ENCODE data around the gene ZNF335.

Gene ZNF335

DNA sequence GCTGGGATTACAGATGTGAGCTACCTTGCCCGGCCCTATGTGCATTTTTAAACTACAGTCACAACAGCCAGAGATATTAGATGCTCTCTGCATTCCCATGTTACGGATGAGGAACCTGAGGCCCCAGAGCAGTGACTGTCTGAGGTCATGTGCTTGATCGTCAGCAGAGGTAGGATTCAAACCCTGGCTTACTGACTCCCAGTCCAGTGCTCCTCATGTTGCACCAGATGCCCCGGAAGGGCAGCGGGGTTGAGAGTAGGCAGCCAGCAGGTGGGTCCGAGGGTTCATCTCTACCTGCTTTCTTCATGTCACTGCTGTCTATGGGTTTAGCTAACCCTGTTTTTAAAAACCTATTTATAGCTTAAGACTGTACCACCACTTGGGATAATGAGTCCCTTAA is 9.3 kb upstream of the ZNF335 start:
- ATAC-seq (ENCODE audit: insufficient read depth, low read depth) (no peak), DNase-seq (no peak)
- no peak for TF ChIP-seq EZH2 (IDR thresholded peaks at IDR 0.05; ENCODE audit: borderline replicate concordance, low read depth, low read length, severe bottlenecking)
- TF ChIP-seq, protein P1, sequence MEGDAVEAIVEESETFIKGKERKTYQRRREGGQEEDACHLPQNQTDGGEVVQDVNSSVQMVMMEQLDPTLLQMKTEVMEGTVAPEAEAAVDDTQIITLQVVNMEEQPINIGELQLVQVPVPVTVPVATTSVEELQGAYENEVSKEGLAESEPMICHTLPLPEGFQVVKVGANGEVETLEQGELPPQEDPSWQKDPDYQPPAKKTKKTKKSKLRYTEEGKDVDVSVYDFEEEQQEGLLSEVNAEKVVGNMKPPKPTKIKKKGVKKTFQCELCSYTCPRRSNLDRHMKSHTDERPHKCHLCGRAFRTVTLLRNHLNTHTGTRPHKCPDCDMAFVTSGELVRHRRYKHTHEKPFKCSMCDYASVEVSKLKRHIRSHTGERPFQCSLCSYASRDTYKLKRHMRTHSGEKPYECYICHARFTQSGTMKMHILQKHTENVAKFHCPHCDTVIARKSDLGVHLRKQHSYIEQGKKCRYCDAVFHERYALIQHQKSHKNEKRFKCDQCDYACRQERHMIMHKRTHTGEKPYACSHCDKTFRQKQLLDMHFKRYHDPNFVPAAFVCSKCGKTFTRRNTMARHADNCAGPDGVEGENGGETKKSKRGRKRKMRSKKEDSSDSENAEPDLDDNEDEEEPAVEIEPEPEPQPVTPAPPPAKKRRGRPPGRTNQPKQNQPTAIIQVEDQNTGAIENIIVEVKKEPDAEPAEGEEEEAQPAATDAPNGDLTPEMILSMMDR (IDR thresholded peaks at IDR 0.05; ENCODE audit: borderline replicate concordance, extremely low read depth, low read length, poor library complexity, severe bottlenecking): no peak
- no peak overlapping the region for H3K4me2 ChIP-seq (ENCODE audit: insufficient read depth, low read length)
- H3K36me3 ChIP-seq (ENCODE audit: insufficient read depth, low read length): no peaks in the 10 kb centered on the region
- H3K4me1 ChIP-seq (ENCODE audit: insufficient read depth, low read length): no peaks in the 10 kb centered on the region
- no peak overlapping the region for H3K9ac ChIP-seq (ENCODE audit: low read depth, low read length)
- H3K27me3 ChIP-seq (ENCODE audit: insufficient read depth, low read length, poor library complexity): peaks cover 4% of the 10 kb centered on the region
- no peaks in the 10 kb centered on the region for H3K9me3 ChIP-seq (ENCODE audit: insufficient read depth, low read length, severe bottlenecking)
- no peak overlapping the region for H2AFZ ChIP-seq (ENCODE audit: low read depth, low read length)
- no peak overlapping the region for H3K27ac ChIP-seq (ENCODE audit: low read length)
- no peaks in the 10 kb centered on the region for H3K79me2 ChIP-seq (ENCODE audit: insufficient read depth, low read length)
- H3K4me3 ChIP-seq (ENCODE audit: low read depth in 1 of 2, low read length in 2 of 2): no peak overlapping the region
- no peaks in the 10 kb centered on the region for H4K20me1 ChIP-seq (ENCODE audit: insufficient read depth, low read length)

DNA sequence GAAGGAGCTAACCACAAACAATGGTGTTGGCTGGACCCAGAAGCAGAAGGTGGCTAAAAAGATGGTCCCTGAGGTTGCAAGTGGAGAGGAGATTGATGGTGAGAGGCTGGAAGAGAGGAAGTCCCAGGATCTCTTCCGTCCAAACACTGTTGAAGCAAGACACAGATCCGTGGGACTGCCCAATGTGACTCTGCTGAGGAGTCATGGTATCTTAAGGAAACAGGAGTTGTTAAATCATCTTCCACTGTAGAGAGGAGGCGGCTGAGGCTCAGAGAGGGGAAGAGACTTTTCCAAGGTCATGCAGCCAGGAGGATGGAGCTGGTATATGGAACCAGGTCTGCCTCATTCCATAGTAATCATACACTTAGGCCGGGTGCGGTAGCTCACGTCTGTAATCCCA is 4.1 kb upstream of the ZNF335 start:
- ATAC-seq (ENCODE audit: insufficient read depth, low read depth): no peak
- Histone ChIP-seq H3K4me3 (ENCODE audit: low read depth in 1 of 2, low read length in 2 of 2) (no peak overlapping the region), H2AFZ (ENCODE audit: low read depth, low read length) (no peak overlapping the region), H4K20me1 (ENCODE audit: insufficient read depth, low read length) (no peaks in the 10 kb centered on the region), H3K9ac (ENCODE audit: low read depth, low read length) (no peak overlapping the region), H3K27ac (ENCODE audit: low read length) (no peak overlapping the region), H3K4me1 (ENCODE audit: insufficient read depth, low read length) (peaks cover 12% of the 10 kb centered on the region), H3K27me3 (ENCODE audit: insufficient read depth, low read length, poor library complexity) (peaks cover 4% of the 10 kb centered on the region), H3K4me2 (ENCODE audit: insufficient read depth, low read length) (no peak overlapping the region), H3K36me3 (ENCODE audit: insufficient read depth, low read length) (no peaks in the 10 kb centered on the region; the same call in 1 of the 2 replicates), H3K9me3 (ENCODE audit: insufficient read depth, low read length, severe bottlenecking) (no peaks in the 10 kb centered on the region), H3K79me2 (ENCODE audit: insufficient read depth, low read length) (peaks cover 6% of the 10 kb centered on the region)
- no peak for DNase-seq
- no peak for TF ChIP-seq EZH2 (IDR thresholded peaks at IDR 0.05; ENCODE audit: borderline replicate concordance, low read depth, low read length, severe bottlenecking)
- TF ChIP-seq, protein P1 (IDR thresholded peaks at IDR 0.05; ENCODE audit: borderline replicate concordance, extremely low read depth, low read length, poor library complexity, severe bottlenecking): no peak

DNA sequence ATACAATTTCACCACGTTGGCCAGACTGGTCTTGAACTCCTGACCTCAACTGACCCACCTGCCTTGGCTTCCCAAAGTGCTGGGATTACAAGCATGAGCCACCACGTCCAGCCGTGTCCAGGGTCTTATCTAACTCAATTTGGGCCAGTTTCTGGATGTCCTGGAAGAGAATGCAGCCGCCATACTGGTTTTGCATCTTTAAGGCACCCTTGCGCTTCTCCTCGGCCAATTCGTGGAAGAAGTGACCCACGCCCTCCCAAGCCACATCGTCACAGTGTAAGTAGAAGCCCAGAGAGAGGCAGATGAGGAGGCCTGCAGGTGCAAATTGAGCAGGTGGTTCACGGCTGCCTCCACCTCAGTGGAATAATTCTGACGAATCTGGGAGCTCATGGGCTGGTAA is 3.7 kb upstream of the ZNF335 start:
- no peak for TF ChIP-seq EZH2 (IDR thresholded peaks at IDR 0.05; ENCODE audit: borderline replicate concordance, low read depth, low read length, severe bottlenecking)
- TF ChIP-seq, protein P1 (IDR thresholded peaks at IDR 0.05; ENCODE audit: borderline replicate concordance, extremely low read depth, low read length, poor library complexity, severe bottlenecking): no peak
- ATAC-seq (ENCODE audit: insufficient read depth, low read depth): no peak
- H4K20me1 ChIP-seq (ENCODE audit: insufficient read depth, low read length): no peaks in the 10 kb centered on the region

More for the DNA sequence above, 3.7 kb upstream of the ZNF335 start:
- peaks cover 4% of the 10 kb centered on the region for H3K27me3 ChIP-seq (ENCODE audit: insufficient read depth, low read length, poor library complexity)
- peaks cover 16% of the 10 kb centered on the region for H3K4me1 ChIP-seq (ENCODE audit: insufficient read depth, low read length)
- H3K27ac ChIP-seq (ENCODE audit: low read length): no peak overlapping the region
- no peak for DNase-seq
- no peak overlapping the region for H3K4me2 ChIP-seq (ENCODE audit: insufficient read depth, low read length)
- H3K4me3 ChIP-seq (ENCODE audit: low read depth in 1 of 2, low read length in 2 of 2): no peak overlapping the region
- H3K79me2 ChIP-seq (ENCODE audit: insufficient read depth, low read length): peaks cover 10% of the 10 kb centered on the region
- no peak overlapping the region for H3K9ac ChIP-seq (ENCODE audit: low read depth, low read length)
- no peak overlapping the region for H2AFZ ChIP-seq (ENCODE audit: low read depth, low read length)
- peaks cover under 1% of the 10 kb centered on the region; the same call in 1 of the 2 replicates for H3K36me3 ChIP-seq (ENCODE audit: insufficient read depth, low read length)
- H3K9me3 ChIP-seq (ENCODE audit: insufficient read depth, low read length, severe bottlenecking): no peaks in the 10 kb centered on the region

Data from DND-41 (cell line).